HCEC 1CT (cell line): ENCODE data around the gene SPATA21.
"Not testable (repeated sequence)": the region's sequence is repeated elsewhere in the genome, so short reads cannot be mapped to it uniquely, and the experiment has no call there.

Experiments
- DNase-seq: peaks from one replicate; pipeline ENCODE4 v3.0.0-alpha.2; 2017

SPATA21 gene

GRCh38 chr1:16436946-16437474, at the start of gene SPATA21:
TSS of gene SPATA21 (minus strand) at chr1:16437424. CDS start at chr1:16431371, 6,053 bp downstream.
- no peak for DNase-seq

GRCh38 chr1:16487011-16487410, 49.8 kb upstream of the SPATA21 start:
- not testable (repeated sequence) for DNase-seq

- DNase-seq: not testable (repeated sequence)
These were observed 49.1 kb upstream of the SPATA21 start for GRCh38 chr1:16486316-16486715.

- DNase-seq: no peak
These were observed 47.7 kb upstream of the SPATA21 start for GRCh38 chr1:16484931-16485330.

- no peak for DNase-seq
These were observed 47.2 kb upstream of the SPATA21 start for GRCh38 chr1:16484501-16484835.

GRCh38 chr1:16483639-16484500, 46.6 kb upstream of the SPATA21 start:
- DNase-seq: not testable (repeated sequence)

GRCh38 chr1:16483146-16483545, 45.9 kb upstream of the SPATA21 start:
- not testable (repeated sequence) for DNase-seq

- DNase-seq: no peak
These were observed 40.9 kb upstream of the SPATA21 start for GRCh38 chr1:16478091-16478490.

GRCh38 chr1:16475771-16476770, 38.8 kb upstream of the SPATA21 start:
- DNase-seq: not testable (repeated sequence)

- DNase-seq: not testable (repeated sequence)
These were observed 37.7 kb upstream of the SPATA21 start for GRCh38 chr1:16474891-16475290.

- DNase-seq: no peak
These were observed 37.1 kb upstream of the SPATA21 start for GRCh38 chr1:16474166-16474800.

- no peak for DNase-seq
These were observed 31.3 kb upstream of the SPATA21 start for GRCh38 chr1:16468558-16468957.

- DNase-seq: no peak
These were observed 27.8 kb upstream of the SPATA21 start for GRCh38 chr1:16464917-16465625.

GRCh38 chr1:16462773-16463330, 25.6 kb upstream of the SPATA21 start:
- no peak for DNase-seq

- DNase-seq: no peak
These were observed 24.5 kb upstream of the SPATA21 start for GRCh38 chr1:16461681-16462080.

GRCh38 chr1:16459352-16459925, 22.2 kb upstream of the SPATA21 start:
- no peak for DNase-seq

- no peak for DNase-seq
These were observed 21.6 kb upstream of the SPATA21 start for GRCh38 chr1:16458831-16459230.

- not testable (repeated sequence) for DNase-seq
These were observed 18.9 kb upstream of the SPATA21 start for GRCh38 chr1:16456151-16456550.

- not testable (repeated sequence) for DNase-seq
These were observed 17.7 kb upstream of the SPATA21 start for GRCh38 chr1:16454909-16455308.

GRCh38 chr1:16451841-16452528, 14.8 kb upstream of the SPATA21 start:
- no peak for DNase-seq
